Left renal pelvis (tissue), 4 donors: ENCODE results near the gene PLXNA4. TPM values are rescaled to one million over a fixed set of nuclear protein-coding genes. Genes with fewer than 3 reads are reported as not detected.

Experiments
- DNase-seq, 4 donors: peaks; one replicate each; pipeline ENCODE4 v3.0.0-alpha.2; 2013; ENCODE audit warnings: low read depth in 4 of 4, low spot score in 3 of 4
- polyA plus RNA-seq, 4 donors: library from polyadenylated mRNA; unstranded; fragments of 120-200 nt; gene quantifications; one replicate each; pipeline ENCODE4 v1.2.1, GENCODE V29; 2013; ENCODE audit not compliant: insufficient read length in 4 of 4

Gene PLXNA4
- polyA plus RNA-seq, 4 donors: 3.0 to 15.1 (median 13.8) TPM

DNA sequence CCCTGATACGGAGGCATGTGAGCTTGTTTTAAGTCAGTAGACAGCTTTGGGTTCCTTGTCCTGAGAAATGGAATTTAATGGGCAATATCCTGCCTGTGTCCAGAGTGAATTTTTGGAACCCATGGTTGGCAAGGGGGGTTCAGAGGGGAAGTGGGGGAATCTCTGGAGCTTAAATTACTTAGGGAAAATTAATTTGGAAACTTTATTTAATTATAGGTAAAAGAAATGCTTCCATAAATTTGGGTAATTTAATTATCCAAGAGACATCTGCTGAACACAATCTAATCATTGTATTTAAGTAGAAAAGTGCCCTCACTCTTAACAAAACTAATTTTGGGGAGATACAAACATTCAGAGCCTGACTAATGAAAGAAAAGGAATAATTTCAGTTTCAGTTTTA lies 99.7 kb downstream of the PLXNA4 start:
- DNase-seq: no peak

DNA sequence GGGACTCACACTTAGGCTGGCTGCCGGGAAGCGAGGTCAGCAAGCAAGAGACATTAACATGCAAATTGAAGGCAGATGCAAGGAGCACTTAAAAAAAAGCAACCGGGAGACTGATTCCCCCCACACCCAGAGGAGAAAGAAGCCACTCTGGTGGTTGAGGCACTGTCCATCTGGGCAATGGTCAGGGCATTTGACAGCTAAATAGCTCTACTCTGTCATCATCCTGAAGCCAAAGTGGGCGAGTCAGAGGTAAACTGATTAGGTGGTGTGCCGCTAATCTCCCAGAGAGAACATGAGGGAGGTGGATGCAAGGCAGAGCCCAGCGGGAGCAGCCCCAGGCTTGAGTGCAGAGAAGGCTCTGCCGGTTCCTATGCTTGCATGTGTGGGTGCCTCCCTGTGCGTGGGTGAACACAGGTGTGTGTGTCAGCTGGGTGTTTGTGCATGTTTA lies 100.6 kb downstream of the PLXNA4 start:
- no peak for DNase-seq

DNA sequence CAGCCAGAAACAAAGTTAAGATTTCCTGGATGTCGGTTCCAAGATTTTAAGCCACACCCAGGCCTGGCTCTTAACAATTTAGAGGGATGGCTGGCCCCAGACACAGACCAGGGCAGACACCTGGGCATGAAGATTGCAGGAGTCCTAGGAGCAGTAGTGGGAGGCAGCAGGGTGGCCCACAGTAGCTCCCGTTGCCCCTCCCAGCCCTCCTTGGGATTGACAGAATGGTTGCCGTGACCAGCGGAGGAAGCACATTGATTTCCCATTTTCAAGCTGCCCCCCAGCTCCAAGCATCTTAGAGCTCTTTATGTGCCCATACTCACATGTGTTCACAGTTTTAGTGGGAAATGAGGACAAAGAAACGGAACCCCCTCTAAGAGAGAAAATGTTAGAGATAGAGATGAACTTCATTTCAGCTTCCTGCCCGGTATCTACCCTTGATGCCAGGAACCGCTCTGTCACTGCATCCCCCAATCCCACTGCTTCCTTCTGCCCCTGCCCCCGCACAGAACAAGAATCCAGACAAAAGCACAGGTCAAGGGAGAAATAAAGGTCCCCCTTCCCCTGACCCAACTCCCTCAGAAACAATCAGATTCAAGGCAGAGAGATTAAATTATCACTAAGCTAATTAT lies 101.1 kb downstream of the PLXNA4 start:
- no peak for DNase-seq

DNA sequence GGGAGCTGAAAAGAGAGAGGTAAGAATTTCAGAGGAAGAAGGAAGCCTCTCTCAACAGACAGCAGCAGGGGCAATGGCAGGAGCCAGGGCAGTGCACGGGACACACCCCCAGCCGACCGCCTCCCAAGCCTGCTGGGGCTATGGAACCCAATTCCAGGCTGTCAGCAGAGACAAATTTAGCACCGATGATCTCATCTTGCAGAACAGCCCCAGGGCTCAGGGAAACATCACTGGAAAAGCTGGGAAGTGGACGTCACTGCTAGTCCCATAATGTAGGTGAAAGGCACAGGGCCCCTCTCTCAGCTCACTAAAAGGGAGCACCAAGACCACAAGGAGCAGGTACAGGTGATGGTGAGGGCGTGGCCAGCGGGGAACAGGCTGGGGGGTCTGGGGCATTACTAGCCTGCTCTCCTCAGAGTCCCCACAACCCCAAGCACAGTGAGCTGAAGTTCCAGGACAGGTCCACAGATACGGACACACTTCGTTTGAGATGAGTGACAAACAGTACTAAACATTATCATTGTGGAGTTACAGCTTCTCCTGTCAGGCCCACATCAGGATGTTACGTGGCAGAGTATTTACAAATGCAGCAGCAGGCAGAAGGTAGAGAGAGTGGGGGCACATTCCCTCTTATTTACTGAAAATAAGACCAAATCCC lies 103.7 kb downstream of the PLXNA4 start:
- DNase-seq: no peak

DNA sequence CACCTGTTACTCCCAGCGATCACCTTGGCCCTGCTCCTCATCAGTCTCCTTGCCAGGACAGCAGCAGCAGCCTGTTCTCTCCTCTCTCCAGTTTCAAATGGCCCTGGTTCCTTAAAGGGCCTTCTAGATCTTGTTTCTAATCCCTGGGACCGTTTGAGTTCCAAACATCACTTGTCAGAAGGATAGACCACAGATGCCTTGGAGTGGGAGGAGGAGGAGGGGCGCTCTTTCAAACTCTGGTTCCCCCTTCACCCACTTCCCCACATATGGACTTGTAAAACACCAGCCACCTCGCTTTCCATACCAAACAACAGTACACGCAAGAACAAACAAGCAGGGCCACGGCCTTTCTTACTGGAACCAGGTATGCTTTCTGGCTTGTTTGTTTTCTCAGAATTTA lies 104.8 kb downstream of the PLXNA4 start:
- DNase-seq: no peak

DNA sequence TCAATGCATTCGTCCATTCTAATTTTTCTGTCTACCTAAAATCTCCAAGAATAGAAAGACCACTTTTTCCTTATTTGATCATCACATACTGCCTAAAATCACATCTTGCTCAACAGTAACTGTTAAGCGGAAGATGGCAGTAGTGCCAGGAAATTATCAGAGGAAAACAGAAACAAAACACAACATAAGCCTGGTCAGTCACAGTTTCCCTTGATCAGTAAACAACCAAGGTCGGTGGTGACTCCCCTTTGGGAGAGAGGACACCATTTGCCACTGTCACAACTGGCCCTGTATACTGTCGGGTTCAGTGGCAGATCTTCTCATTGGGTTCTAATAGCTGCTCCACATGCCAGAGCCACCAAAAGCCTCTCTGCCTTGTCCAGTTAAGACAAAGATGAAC lies 106.6 kb downstream of the PLXNA4 start:
- DNase-seq: no peak

DNA sequence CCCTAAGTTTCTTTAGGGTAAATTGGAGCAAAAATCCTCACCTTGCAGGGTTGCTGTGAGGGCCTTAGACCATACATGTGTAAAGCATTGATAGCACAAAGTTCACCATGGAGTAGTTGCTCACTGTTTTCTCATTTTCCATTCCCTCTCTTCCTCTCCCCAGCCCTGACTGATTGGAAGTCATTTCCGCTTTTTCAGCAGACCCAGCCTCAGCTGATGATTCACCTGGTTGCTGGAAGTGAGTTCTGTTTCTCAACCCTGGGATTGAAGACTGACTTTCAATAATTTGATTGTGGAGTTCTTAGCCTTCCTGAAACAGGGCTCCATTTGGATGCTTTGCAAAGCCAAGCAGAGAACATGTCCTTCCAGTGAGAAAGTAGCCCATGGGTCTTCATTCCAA lies 107.0 kb downstream of the PLXNA4 start:
- no peak for DNase-seq

DNA sequence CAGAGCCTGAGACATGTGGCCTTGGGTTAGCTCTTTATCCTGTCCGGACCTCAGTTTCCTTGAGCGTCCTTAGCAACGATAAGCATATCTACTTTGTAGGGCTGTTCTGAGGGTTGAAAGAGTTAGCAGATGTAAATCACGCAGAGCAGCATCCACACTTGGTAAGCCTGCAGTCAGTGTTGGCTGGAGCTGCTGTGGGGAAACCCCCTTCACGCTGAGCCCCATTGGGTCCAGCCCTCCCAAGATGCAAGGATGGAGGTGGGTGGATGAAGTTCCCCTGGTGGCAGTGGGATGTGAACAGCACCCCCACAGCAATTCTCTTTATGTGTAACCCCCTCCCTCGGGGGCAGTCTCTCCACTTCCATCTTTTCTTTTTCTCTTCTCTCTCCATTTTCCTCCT lies 109.9 kb downstream of the PLXNA4 start:
- no peak for DNase-seq

DNA sequence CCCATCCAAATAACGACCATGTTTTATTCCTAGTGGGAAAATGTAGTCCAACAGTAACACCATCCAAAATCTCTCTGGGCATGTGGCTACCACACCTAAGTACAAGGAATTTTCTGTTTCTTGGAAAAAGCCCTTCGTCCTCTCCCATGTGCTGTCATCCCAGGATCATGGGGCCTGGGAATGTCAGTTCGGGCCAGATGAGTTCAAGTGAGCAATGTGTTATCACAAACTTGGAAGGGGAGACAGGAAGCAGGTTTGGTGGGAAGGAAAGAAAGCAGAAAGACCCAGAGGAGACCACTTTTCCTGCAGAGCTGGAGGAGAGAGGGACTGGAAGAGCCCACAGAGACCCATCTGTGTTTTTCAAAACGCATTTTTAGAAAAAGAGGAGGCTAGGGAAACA lies 110.8 kb downstream of the PLXNA4 start:
- no peak for DNase-seq

DNA sequence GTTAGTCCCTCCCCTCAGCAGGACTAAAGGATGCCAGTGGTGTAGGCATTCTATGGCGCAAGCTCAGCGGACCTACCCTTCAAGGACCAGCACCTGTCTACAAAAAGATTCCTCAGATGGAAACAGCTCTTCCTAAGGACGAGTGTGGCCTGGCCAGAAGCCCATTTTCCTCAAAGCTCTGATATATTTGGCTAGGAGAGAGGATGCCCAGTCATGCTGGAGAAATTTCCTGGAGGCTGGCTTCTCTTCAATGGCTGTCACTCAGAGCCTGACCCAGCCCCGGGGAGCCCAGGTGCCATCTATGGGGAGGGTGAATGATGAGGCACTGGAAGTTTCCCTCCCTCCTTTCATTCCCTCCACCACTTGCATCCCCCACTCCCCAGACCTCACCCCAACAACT lies 111.5 kb downstream of the PLXNA4 start:
- DNase-seq: no peak

DNA sequence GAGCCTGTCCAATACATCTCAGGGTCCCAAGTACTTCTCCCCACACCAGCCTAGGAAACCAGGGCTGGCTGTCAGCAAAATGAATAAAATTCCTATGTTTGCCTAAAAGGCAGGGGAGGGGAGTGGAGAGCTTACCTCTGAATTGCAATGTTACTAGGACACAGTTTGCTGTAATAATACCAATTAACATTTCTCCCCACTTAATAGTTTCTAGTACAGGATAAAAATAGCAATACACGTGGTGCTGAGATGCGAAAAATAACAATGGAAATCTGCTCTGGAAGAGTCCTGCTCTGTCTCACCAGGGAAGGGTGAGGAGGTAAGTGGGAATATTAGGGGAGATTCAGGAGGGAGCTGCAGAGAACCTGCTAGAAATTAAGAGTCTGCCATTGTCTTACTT lies 112.3 kb downstream of the PLXNA4 start:
- DNase-seq: no peak

DNA sequence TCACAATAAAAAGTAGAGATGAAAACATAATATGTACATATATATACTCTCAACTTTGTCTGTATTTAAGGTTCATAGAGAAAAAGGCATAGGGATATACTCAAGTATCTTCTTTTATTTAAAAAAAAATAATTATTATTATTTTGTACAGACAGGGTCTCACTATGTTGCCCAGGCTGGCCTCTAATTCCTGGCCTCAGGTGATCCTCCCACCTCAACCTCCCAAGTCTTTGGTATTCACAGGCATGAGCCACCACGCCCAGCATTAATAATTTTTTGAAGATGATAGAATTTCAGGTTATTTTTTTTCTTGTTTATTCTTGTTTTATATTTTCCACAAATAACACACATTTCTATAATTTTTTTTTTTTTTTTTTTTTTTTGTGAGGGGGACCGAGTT lies 113.8 kb downstream of the PLXNA4 start:
- no peak for DNase-seq

DNA sequence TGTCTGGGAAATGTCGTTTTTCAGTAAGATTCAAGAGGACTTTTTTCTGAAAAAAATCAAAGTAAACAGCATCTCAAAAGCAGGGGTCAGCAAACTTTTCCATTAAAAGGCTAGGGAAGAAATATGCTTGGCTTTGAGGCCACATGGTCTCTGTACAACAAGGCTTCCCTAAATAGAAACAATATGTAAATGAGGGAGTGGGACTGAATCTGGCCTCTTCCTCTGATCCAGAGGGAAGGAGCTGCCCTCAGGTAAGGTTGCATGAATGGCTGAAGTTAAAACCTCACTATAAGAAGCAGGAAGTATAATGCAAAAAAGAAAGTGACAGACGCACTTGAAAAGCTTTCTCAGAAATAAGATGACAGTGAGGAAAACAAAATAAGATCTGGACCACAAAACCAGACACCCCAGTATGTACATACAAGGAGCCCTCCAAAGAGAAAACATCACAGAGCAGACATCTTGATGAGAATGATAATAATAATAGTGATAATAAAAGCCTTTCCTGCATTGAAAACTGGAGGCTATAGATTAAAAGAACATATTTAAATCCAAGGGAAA lies 115.2 kb downstream of the PLXNA4 start:
- DNase-seq: no peak

DNA sequence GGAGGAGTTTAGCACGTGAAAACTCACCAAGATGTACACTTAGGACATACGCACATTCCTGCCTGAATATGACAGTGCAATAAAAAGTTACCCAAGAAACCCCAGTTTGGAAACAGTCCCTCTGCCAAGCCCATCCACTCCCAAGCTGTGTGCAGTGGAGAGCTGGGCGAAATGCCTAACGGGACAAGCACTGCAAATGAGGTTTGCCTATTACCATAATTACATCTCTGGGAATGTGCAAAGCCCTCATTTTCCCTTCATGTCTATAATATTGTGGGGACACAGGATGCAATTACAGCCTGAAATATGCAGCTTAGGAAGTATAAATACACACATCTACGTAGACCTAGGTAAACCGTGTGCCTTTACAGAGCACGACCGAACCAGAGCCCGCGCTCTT lies 117.5 kb downstream of the PLXNA4 start:
- DNase-seq: no peak

DNA sequence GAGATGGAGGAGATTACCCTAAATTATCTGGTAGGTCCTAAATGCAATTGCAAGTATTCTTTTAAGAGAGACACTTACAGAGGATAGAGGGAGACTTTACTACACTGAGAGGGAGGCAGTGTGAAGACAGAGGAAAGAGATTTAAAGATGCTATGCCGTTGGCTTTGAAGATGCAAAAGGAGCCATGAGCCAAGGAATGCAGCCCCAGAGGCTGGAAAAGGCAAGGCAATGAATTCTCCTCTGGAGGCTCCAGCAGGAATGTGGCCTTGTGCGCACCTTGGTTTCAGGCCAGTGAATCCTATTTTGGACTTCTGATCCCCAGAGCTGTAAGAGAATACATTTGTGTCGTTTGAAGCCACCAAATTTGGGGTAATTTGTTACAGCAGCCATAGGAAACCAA lies 118.6 kb downstream of the PLXNA4 start:
- DNase-seq: no peak

DNA sequence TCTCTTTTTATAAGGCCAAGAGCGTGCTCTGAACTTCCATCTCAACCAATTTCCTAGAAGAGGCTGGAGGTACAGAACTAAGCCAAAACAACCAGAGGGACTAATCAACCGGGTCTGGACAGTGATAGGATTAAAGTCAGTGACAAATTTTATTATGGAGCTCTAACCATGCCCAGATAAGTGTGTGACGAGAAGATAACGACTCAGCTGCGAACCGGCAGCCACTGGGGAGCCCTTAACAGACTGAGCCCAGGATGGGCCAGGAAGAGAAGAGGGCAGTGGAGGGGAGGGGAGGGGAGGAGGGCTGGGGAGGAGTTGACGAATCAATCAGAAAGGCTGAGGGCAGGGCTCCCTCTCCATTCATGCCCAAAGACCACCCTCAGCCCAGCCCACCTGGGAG lies 119.9 kb downstream of the PLXNA4 start:
- no peak for DNase-seq

DNA sequence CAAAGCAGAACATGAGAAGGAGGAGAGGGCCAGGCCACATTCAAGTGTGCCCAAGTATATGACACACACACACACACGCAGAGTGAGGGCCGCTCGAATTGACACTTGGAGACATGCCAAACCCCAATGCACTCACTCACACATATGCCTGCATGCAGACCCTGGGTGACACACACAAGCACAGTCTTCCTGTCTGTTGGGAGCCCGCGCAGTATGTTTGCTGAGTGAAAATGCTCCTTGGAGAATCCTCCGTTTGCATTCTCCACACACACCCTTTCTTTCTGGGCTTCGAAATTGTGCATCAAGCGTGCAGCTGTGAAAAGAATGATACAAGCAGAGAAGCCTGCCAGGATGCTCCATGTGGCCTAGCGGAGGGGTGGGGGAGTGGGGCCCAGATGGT lies 120.9 kb downstream of the PLXNA4 start:
- DNase-seq: no peak

DNA sequence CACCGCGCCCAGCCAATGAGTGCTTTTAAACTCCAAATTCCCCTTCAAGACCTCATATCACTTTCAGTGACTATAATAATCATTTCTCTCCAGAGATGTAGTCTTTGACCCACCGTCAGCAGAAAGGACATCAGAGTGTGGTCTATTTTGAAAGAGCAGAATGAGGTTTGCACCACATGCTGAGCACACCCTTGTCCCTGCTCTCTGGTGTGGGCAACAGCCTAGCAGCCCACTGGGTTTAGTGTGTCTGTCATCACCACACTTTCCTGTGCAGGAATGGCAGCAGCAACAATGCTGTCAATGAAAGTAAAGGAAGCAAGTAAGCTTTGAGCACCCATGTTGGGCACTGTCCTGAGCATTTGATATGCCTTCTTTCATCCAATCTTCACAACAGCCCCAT lies 122.4 kb downstream of the PLXNA4 start:
- no peak for DNase-seq

DNA sequence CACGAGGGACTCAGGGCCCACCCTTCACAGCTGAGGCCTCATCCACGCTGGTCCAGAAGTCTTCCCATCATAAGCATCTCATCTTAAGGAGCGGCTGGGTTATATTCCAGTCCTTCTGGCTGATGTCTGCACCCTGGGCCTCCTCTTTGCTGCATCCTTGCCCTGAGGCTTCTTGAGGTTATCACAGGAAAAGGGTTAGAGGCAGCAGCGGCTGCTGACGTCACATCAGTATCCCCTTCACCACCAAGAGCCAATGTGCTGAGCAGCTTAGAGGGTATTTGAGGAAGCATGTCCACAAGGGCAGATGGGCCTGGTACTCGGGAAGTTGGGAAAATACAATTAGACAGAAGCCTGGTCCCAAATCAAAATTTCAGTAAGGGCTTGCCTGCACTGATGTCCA lies 125.1 kb downstream of the PLXNA4 start:
- DNase-seq: no peak

DNA sequence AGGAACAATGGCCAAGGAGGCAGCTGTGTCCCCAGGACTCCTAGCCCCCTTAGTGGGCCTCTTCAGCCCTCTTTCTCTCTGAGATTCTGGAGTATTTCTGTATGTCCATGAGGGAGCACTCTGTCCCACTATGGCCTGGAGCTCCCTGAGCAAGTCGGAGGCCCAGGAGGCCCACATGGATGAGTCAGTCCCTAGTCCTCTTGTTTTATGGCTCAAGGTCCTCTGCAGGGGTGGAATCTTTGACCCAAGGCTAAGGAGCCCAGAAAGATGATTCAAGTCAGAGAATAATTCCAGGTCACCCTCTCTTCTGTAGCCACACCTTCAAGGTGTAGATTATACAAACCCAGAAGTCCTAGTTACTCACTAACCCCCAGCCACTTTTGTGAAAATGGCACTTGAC lies 125.6 kb downstream of the PLXNA4 start:
- DNase-seq: no peak

DNA sequence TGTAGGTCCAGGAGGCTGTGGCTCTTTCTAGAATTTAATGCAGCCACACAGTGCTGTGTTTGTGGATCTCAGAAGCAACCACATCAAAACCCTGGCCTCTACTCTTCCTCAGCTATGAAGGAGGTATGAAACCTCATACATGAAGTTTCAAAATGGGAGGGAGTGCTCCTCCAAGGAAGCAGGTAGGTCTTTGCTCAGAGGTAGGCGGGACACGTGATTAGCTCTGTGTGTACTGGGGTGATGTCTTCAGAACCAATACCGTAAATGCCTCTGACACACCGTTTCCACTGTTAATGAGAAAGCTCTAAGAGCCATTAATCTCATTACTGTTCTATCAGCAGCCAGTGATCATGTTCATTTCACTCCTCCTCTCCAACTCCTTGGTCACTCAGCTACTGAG lies 126.1 kb downstream of the PLXNA4 start:
- no peak for DNase-seq

DNA sequence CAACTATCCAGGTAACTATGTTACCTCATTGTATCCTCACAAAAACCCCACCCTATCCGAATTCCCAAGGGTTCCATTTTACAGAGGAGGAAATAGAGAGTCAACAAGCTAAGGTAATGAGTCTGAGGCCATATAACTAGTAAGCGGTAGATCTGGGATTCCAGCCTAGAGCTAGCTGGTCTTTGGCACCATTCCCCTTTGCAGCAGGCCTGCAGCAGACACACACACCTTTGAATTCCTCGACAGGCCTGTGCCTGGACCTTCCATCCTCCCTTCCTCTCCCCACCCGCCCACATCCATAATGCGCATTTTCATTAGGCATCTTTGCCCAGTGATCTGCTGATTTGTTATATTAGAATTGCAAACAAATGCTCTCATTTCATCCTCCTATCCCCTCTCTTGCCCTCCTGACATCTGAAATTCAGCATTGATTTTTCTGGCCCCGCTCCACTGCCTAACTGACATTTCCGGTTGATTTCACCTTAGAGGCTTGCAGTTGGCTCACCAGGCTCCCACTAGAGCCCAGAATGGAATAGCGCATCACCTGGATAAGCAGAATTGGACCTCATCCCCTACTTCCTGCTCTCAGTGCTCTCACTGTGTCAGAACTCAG lies 129.5 kb downstream of the PLXNA4 start:
- no peak for DNase-seq
